ENCODE measurements around the gene DNM3. TPM values are rescaled to one million over a fixed set of nuclear protein-coding genes. Genes with fewer than 3 reads are reported as not detected.

The DNM3 gene
- total and polyA plus RNA-seq, 10 of the 15 experiments (the other 5 are each of a cell fraction or from before 2014, with no cell fraction given), result 0.03 to 1.5 (median 0.08) TPM; not detected in 3

DNA sequence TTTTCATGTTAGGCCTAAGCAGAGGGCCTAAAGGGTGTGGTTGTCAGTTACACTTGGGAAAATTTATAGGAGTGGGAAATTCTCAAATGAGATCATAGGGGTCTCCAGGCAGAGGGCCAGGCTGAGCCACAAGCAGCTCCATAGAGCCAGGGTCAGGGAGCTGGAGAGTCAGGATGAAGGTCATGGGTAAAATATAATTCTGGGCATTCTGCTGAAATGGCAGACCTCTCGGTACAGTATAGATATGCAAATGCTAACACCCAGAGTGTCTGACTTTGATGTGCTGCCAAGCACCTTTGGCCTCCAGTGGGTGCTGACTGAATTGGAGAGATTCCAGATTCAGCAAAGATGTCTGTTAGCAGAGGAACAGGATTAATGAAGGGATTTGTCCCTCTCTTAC, 40.1 kb downstream of the DNM3 start (continued):
- TF ChIP-seq CUX1 (IDR thresholded peaks at IDR 0.05; ENCODE audit: insufficient replicate concordance, low read depth, low read length) (no peak), STAT3 (IDR thresholded peaks at IDR 0.05; ENCODE audit: low read depth, low read length) (no peak), CEBPZ (IDR thresholded peaks at IDR 0.05; ENCODE audit: low read depth, low read length) (no peak), IKZF1 (conservative IDR thresholded peaks at IDR 0.05) (no peak)

Measured in GM12878 (cell line).